HT1080 (cell line): Measurements from ENCODE around the gene NEU2. TPM values are rescaled to one million over a fixed set of nuclear protein-coding genes. Genes with fewer than 3 reads are reported as not detected.
"Not testable (repeated sequence)": the region's sequence is repeated elsewhere in the genome, so short reads cannot be mapped to it uniquely, and the experiment has no call there.

Source experiments
- DNase-seq: peaks from one replicate; pipeline ENCODE4 v3.0.0-alpha.2; 2015; ENCODE audit warnings: low read depth
- total RNA-seq: library from RNA; depleted of rRNA; stranded (reverse); fragments of >200 nt; shearing (Covaris generic); gene quantifications from 2 replicates; pipeline ENCODE4 v1.2.3, GENCODE V29; 2014

NEU2 gene
- total RNA-seq, 1 experiment from 2014 or later = 0.24 TPM

GRCh38 chr2:233055362-233055761, 22.9 kb downstream of the NEU2 start:
- no peak for DNase-seq

- no peak for DNase-seq
These were observed 24.6 kb downstream of the NEU2 start for GRCh38 chr2:233056961-233057605.

- no peak for DNase-seq
These were observed 26.5 kb downstream of the NEU2 start for GRCh38 chr2:233058717-233059546.

GRCh38 chr2:233059547-233059796, 27.0 kb downstream of the NEU2 start:
- no peak for DNase-seq

GRCh38 chr2:233059797-233060500, 27.5 kb downstream of the NEU2 start, which contains the start of gene INPP5D:
Gene INPP5D (plus strand): TSS chr2:233060342. CDS start chr2:233060479, 137 bp downstream.
- no peak for DNase-seq

- DNase-seq = no peak
These were observed 28.1 kb downstream of the NEU2 start for GRCh38 chr2:233060501-233060979.

- no peak for DNase-seq
These were observed 28.6 kb downstream of the NEU2 start for GRCh38 chr2:233060980-233061590.

GRCh38 chr2:233061591-233062450, 29.3 kb downstream of the NEU2 start:
- DNase-seq = no peak

- no peak for DNase-seq
These were observed 30.0 kb downstream of the NEU2 start for GRCh38 chr2:233062451-233062850.

- DNase-seq = no peak
These were observed 30.4 kb downstream of the NEU2 start for GRCh38 chr2:233062946-233063268.

- no peak for DNase-seq
These were observed 30.9 kb downstream of the NEU2 start for GRCh38 chr2:233063269-233063975.

GRCh38 chr2:233063976-233064411, 31.5 kb downstream of the NEU2 start:
- DNase-seq = no peak

GRCh38 chr2:233064530-233065199, 32.2 kb downstream of the NEU2 start:
- DNase-seq = no peak

GRCh38 chr2:233065200-233065589, 32.7 kb downstream of the NEU2 start:
- not testable (repeated sequence) for DNase-seq

- no peak for DNase-seq
These were observed 33.5 kb downstream of the NEU2 start for GRCh38 chr2:233065954-233066470.

GRCh38 chr2:233068762-233069418, 36.4 kb downstream of the NEU2 start:
- DNase-seq = no peak

GRCh38 chr2:233072838-233073237, 40.4 kb downstream of the NEU2 start:
- no peak for DNase-seq

GRCh38 chr2:233074106-233074505, 41.6 kb downstream of the NEU2 start:
- no peak for DNase-seq
